Endothelial cell of umbilical vein (primary cell): ENCODE measurements around the gene CTNND2. TPM values are rescaled to one million over a fixed set of nuclear protein-coding genes. Genes with fewer than 3 reads are reported as not detected.

ENCODE experiments used
- BruUV-seq: library from RNA; stranded (reverse); fragments of 400-500 nt; replicated peaks from 2 replicates; lab custom pipeline; 2021; lab: Mats Ljungman, UMichigan
- CTCF ChIA-PET: fragments of 300-600, 350-600 bp; sonication (Branson Sonifier 250); formaldehyde crosslinking; loops from one replicate; lab custom pipeline; 2021; ENCODE audit warnings: antibody characterized with exemption, inconsistent platforms; lab: Charles Lee
- POLR2A ChIA-PET: fragments of 300-600, 350-600 bp; sonication (Branson Sonifier 250); formaldehyde crosslinking; loops from one replicate; lab custom pipeline; 2021; ENCODE audit warnings: antibody characterized with exemption, inconsistent platforms; lab: Charles Lee
- DNase-seq: peaks from one replicate; pipeline ENCODE4 v3.0.0-alpha.2; 2011; ENCODE audit warnings: low read depth, low spot score
- FAIRE-seq: peaks from 2 replicates; lab custom pipeline; 2011; peaks lifted over from hg19 to GRCh38; lab: Jason Lieb, UNC
- H2AFZ ChIP-seq: 2 replicates; pipeline ENCODE4 v1.6.0; 2012; ENCODE audit warnings: low read depth, low read length, control low read depth, inconsistent platforms
- H3K27ac ChIP-seq: 2 replicates; pipeline ENCODE4 v1.5.1; 2011; ENCODE audit warnings: low read depth, mild to moderate bottlenecking, control low read depth, low read length, moderate library complexity; ENCODE audit not compliant: insufficient read depth
- H3K27me3 ChIP-seq, 2 experiments: 2 replicates each; pipeline versions ENCODE4 v1.6.0 to v1.6.1; 2011; ENCODE audit warnings: low read length in 2 of 2, mixed read lengths in 1 of 2; ENCODE audit not compliant: control insufficient read depth in 2 of 2, insufficient read depth in 2 of 2
- H3K36me3 ChIP-seq, 2 experiments: 2 replicates in 1 of 2; 3 replicates in 1 of 2; pipeline ENCODE4 v1.5.1; 2011; ENCODE audit warnings: low read length in 2 of 2, mild to moderate bottlenecking in 1 of 2, moderate library complexity in 1 of 2; ENCODE audit not compliant: control insufficient read depth in 2 of 2, insufficient read depth in 2 of 2; ENCODE audit errors: extremely low read depth in 1 of 2
- H3K4me1 ChIP-seq: 3 replicates; pipeline ENCODE4 v1.5.1; 2011; ENCODE audit warnings: mild to moderate bottlenecking, low read length; ENCODE audit not compliant: control insufficient read depth, insufficient read depth; ENCODE audit errors: extremely low read depth
- H3K4me2 ChIP-seq: 2 replicates; pipeline ENCODE4 v1.6.1; 2011; ENCODE audit warnings: low read length, control low read depth, mixed read lengths; ENCODE audit not compliant: insufficient read depth
- H3K4me3 ChIP-seq, 3 experiments: fragments of 200-600 bp in 1 of 3; sonication (generic), shearing (Covaris generic) in 1 of 3; replicated peaks in 1 of 3; 2 replicates each; pipeline ENCODE4 v1.5.1; 2011 to 2016; ENCODE audit warnings: control low read depth in 3 of 3, low read length in 3 of 3, mild to moderate bottlenecking in 2 of 3, inconsistent platforms in 1 of 3, low read depth in 1 of 3, moderate library complexity in 1 of 3; ENCODE audit not compliant: insufficient read depth in 1 of 3
- H3K79me2 ChIP-seq: 2 replicates; pipeline ENCODE4 v1.6.0; 2012; ENCODE audit warnings: low read length, inconsistent platforms; ENCODE audit not compliant: control insufficient read depth, insufficient read depth
- H3K9ac ChIP-seq: replicated peaks from 2 replicates; pipeline ENCODE3; 2011; ENCODE audit warnings: low read length, control low read depth; ENCODE audit not compliant: insufficient read depth; ENCODE audit errors: extremely low read depth
- H3K9me1 ChIP-seq: replicated peaks from 3 replicates; pipeline ENCODE4 v1.6.0; 2011; ENCODE audit warnings: mild to moderate bottlenecking, low read length; ENCODE audit not compliant: control insufficient read depth, insufficient read depth; ENCODE audit errors: extremely low read depth
- H3K9me3 ChIP-seq: replicated peaks from 2 replicates; pipeline ENCODE4 v1.5.1; 2012; ENCODE audit warnings: low read length, inconsistent platforms; ENCODE audit not compliant: control insufficient read depth, insufficient read depth
- H4K20me1 ChIP-seq: replicated peaks from 2 replicates; pipeline ENCODE3; 2011; ENCODE audit warnings: mild to moderate bottlenecking, low read length; ENCODE audit not compliant: control insufficient read depth, insufficient read depth; ENCODE audit errors: extremely low read depth
- EZH2 ChIP-seq: IDR thresholded peaks from 2 replicates; pipeline ENCODE4 v1.6.1; 2012; ENCODE audit warnings: borderline replicate concordance, low read depth, mild to moderate bottlenecking, moderate library complexity, low read length, inconsistent platforms; ENCODE audit not compliant: severe bottlenecking
- GATA2 ChIP-seq: IDR thresholded peaks from 2 replicates; pipeline ENCODE4 v1.7.0; 2011; ENCODE audit warnings: low read depth, mild to moderate bottlenecking, moderate library complexity, mixed read lengths, low read length; ENCODE audit not compliant: insufficient read length, insufficient read depth
- JUN ChIP-seq: IDR thresholded peaks from 2 replicates; pipeline ENCODE4 v1.6.1; 2011; ENCODE audit warnings: borderline replicate concordance, low read depth; ENCODE audit not compliant: insufficient read length, insufficient read depth
- MYC ChIP-seq: IDR thresholded peaks from one replicate; pipeline ENCODE4 v1.6.1; 2011; ENCODE audit warnings: mild to moderate bottlenecking, low read depth, low read length
- POLR2A ChIP-seq: IDR thresholded peaks from 2 replicates; pipeline ENCODE4 v1.6.1; 2012; ENCODE audit warnings: low read depth, mild to moderate bottlenecking, control low read depth, low read length
- POLR2AphosphoS5 ChIP-seq: IDR thresholded peaks from 2 replicates; pipeline ENCODE4 v1.6.1; 2012; ENCODE audit warnings: low read depth, mild to moderate bottlenecking, control low read depth, low read length, moderate library complexity; ENCODE audit not compliant: insufficient read depth
- dilution Hi-C: fragments of 300-500 bp; cut with MboI; formaldehyde crosslinking; loops from one replicate; pipeline ENCODE4 v1.15.0; 2019; ENCODE audit warnings: low sequenced_read_pairs; ENCODE audit not compliant: extremely low pct_ligation_motif_present
- intact Hi-C: fragments of 100-400 bp; cut with micrococcal nuclease; formaldehyde crosslinking; loops from one replicate; pipeline ENCODE4 v1.10.0; 2022
- polyA plus RNA-seq, 4 experiments: library from polyadenylated mRNA; depleted of rRNA in 3 of 4; stranded (reverse) in 3 of 4; unstranded in 1 of 4; fragments of >200 nt; gene quantifications; 2 replicates each; pipeline versions ENCODE4 v1.2.1 to v1.2.3, GENCODE V29; 2011 to 2012; ENCODE audit warnings: missing spikeins in 1 of 4
- total RNA-seq: library from RNA; stranded (reverse); gene quantifications from 2 replicates; pipeline ENCODE4 v1.2.3, GENCODE V29; 2021
- TF ChIP-seq, protein P1 (sequence below), 2 donors: IDR thresholded peaks; 1 replicate in 1 of 2; 2 replicates in 1 of 2; pipeline ENCODE4 v1.5.1; 2011; ENCODE audit warnings: low read length in 2 of 2, mild to moderate bottlenecking in 2 of 2, moderate library complexity in 2 of 2, control low read depth in 1 of 2, inconsistent platforms in 1 of 2, low read depth in 1 of 2; ENCODE audit not compliant: insufficient read depth in 1 of 2; ENCODE audit errors: extremely low read depth in 1 of 2

CTNND2 gene
- total and polyA plus RNA-seq, 2 donors (not counting 3 experiments of a cell fraction or from before 2014, with no cell fraction given) = not detected

DNA sequence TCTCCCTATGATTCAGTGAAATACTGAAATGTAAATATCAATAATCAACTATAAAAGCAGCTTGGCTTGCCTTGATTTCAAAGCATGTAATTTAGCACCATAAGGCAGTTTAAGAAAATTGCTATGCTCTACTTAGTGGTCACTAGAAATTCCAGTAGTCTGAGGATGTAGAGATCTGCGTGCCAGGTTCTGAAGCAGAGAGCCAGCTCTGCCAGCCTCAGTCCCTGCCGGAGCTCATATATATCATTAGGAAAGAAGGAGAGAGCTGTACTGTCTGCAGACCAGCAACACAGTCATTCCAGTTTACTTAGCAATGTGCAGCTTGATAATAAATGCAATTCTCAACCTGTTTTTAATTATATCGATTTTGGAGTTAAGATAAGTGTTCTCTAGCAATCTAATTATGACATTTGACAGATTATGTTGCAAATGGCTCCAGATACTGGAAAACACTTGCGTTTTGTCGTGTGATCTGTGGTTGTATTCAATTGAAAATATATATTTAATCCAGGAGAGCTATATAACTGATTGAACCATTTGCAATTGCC, 540.5 kb downstream of the CTNND2 start:
- intact Hi-C loops (no loop called here), dilution Hi-C loops (no loop called here)
- no peak for FAIRE-seq
- no peaks in the 10 kb centered on the region for H3K9me1 ChIP-seq
- H3K27me3 ChIP-seq = no peaks in the 10 kb centered on the region
- BruUV-seq = no TSS peak
- ChIA-PET CTCF (no interaction called here), POLR2A (no interaction called here)
- no peaks in the 10 kb centered on the region for H3K4me1 ChIP-seq
- H3K79me2 ChIP-seq = no peaks in the 10 kb centered on the region
- H3K27ac ChIP-seq = no peak overlapping the region
- TF ChIP-seq MYC = no peak
- TF ChIP-seq GATA2 = no peak
- no peak for TF ChIP-seq POLR2AphosphoS5
- TF ChIP-seq, protein P1, sequence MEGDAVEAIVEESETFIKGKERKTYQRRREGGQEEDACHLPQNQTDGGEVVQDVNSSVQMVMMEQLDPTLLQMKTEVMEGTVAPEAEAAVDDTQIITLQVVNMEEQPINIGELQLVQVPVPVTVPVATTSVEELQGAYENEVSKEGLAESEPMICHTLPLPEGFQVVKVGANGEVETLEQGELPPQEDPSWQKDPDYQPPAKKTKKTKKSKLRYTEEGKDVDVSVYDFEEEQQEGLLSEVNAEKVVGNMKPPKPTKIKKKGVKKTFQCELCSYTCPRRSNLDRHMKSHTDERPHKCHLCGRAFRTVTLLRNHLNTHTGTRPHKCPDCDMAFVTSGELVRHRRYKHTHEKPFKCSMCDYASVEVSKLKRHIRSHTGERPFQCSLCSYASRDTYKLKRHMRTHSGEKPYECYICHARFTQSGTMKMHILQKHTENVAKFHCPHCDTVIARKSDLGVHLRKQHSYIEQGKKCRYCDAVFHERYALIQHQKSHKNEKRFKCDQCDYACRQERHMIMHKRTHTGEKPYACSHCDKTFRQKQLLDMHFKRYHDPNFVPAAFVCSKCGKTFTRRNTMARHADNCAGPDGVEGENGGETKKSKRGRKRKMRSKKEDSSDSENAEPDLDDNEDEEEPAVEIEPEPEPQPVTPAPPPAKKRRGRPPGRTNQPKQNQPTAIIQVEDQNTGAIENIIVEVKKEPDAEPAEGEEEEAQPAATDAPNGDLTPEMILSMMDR (IDR thresholded peaks at IDR 0.05; ENCODE audit: extremely low read depth in 1 of 2, insufficient read depth in 1 of 2, low read depth in 1 of 2, low read length in 2 of 2) = no peak
- TF ChIP-seq JUN = no peak
- TF ChIP-seq EZH2 = no peak
- TF ChIP-seq POLR2A = no peak
- no peak overlapping the region for H3K4me2 ChIP-seq
- no peak for DNase-seq
- H3K9me3 ChIP-seq = peaks cover 2% of the 10 kb centered on the region
- H3K9ac ChIP-seq = no peak overlapping the region
- H3K36me3 ChIP-seq = no peaks in the 10 kb centered on the region
- no peak overlapping the region for H3K4me3 ChIP-seq
- H4K20me1 ChIP-seq = no peaks in the 10 kb centered on the region
- no peak overlapping the region for H2AFZ ChIP-seq
